HL-60/S4 (cell line): Measurements from ENCODE around the gene FZD10.

Experiments
- in situ Hi-C: fragments of 300-500 bp; cut with MboI; formaldehyde crosslinking; loops from 2 replicates; pipeline ENCODE4 v1.14.3; 2022; ENCODE audit warnings: low sequenced_read_pairs

FZD10 gene

DNA sequence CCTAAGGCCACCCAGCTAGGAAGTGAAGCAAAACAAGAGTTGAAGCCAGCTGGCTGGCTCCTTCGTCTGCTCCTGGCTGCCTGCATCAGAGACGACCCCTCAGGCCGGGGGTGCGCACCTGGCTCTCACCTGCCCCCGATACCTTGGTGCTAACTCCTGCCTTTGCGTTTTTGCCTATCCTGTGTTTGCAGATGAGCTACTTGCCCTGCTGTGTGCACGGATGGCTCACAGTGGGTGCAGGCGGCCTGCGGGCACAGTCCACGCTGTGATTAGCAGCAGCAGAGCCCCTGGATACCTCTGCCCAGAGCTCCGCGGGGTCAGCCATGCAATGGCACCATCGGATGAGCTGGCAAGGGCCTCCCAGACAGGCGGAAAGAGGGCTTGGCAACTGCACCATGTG lies 31.2 kb upstream of the FZD10 start:
- in situ Hi-C loops: no loop called here

DNA sequence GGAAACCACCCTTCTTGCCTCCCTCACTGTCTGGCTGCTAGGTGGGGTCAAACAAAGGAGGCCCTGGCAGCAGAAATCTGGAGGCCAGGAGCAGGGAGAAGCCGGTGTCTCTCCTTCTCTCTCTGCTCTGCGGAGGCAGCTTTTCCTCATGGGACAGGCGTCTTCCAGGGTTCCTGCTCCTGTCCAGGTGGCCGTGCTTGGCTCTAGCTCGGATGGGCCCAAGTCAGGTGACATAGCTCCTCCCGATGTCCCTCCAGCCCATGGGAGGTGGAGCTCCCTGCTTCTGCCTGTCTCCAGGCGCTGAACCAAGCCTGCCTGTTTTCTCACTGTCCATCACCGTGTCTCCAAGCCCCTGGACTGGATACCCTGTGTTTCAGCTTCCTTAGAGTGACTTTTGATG lies 30.5 kb upstream of the FZD10 start:
- in situ Hi-C loops: no loop called here

DNA sequence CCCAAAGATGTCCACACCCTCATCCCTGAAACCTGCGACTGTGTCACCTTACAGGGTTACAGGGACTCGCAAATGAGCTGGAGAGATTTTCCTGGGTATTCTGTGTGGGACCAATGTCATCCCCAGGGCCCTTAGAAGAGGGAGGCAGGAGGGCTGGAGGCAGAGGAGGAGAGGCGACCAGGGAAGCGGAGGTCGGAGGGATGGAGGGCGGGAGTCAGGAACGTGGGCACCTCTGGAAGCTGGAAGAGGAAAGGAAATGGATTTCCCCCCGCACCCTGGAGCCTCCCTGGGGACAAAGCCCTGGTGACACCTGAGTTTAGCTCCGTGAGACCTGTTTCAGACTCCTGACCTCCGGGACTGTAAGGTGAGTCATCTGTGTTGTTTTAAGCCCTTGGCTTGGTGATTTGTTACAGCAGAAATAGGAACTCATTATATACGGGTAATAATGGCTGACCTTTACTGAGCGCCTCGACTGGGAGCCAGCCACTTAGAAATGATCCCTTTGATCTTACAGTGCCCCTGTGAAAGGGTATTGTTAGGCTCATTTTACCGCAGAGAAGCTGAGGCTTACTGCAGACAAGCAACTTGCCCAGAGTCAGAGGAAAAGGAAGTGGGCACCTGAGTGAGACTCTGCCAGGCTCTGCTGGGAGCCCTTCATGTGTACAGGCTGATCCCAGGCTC lies 29.3 kb upstream of the FZD10 start:
- in situ Hi-C loops: no loop called here

DNA sequence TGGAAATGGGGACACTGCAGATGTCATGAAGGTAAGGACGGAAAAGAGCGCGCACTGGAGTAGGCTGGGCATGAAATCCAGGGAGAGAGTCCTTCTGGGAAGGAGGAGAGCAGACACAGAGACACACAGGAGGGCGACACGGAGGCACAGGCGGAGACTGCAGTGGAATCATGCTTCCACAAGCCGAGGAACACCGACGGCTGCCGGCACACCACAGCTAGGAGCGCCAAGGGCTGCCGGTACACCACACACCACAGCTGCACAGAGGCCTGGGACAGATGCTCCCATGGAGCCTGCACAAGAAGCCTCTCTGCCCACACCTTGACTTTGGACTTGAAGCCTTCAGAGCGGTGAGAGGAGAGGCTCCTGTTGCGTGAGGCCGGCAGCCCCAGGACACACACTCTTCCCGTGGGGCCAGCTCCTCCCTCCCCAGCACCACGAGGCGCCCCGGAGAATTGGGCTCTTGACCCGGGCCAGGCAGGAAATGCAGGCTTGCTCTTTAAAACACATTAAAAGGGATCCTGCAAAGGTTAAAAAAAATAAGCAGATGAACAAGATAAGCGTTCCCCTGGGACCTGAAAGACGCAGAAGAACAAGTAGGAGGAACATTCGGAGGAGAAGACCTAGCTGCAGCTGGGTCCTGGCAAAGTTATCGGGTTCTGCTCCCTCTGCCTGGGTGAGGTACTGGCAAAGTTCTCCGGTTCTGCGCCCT lies 28.3 kb upstream of the FZD10 start:
- in situ Hi-C loops: no loop called here

DNA sequence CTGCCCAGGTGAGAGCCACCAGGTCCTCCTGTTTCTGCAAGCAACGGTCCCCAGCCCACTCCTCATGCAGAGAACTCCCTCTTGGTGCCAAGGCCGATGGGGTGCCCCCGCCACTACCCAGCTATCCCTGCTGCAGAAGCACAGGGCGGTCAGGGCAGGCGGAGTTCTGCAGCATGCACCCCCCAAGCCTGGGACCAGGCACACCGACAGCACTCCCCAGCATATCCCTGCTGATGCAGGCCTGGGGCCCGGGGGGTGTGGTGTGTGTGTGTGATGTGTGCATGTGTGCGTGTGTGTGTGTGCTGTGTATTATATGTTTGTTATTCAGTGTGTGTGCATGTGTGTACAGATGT lies 27.7 kb upstream of the FZD10 start:
- in situ Hi-C loops: no loop called here

DNA sequence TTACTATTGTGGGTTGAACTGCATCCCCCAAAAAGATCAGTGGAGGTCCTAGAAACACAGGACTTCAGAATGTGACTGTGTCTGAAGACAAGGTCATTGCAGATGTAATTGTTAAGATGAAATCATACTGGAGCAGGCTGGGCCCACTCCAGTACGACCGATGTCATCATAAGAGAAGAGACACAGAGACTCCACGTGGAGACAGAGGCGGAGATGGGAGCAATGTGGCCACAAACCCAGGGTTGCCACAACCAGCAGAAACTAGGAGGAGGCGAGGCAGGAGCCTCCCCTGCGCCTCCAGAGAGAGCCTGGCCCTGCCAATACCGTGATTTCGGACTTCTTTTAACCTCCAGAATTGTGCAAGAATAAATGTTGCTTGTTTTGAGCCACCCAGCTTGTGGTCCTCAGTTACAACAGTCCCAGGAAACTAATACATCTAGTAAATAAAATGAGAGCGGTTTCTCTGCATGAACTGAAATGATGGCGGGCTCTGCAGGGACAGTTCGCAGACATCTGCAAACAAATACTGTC lies 25.7 kb upstream of the FZD10 start:
- in situ Hi-C loops: no loop called here

DNA sequence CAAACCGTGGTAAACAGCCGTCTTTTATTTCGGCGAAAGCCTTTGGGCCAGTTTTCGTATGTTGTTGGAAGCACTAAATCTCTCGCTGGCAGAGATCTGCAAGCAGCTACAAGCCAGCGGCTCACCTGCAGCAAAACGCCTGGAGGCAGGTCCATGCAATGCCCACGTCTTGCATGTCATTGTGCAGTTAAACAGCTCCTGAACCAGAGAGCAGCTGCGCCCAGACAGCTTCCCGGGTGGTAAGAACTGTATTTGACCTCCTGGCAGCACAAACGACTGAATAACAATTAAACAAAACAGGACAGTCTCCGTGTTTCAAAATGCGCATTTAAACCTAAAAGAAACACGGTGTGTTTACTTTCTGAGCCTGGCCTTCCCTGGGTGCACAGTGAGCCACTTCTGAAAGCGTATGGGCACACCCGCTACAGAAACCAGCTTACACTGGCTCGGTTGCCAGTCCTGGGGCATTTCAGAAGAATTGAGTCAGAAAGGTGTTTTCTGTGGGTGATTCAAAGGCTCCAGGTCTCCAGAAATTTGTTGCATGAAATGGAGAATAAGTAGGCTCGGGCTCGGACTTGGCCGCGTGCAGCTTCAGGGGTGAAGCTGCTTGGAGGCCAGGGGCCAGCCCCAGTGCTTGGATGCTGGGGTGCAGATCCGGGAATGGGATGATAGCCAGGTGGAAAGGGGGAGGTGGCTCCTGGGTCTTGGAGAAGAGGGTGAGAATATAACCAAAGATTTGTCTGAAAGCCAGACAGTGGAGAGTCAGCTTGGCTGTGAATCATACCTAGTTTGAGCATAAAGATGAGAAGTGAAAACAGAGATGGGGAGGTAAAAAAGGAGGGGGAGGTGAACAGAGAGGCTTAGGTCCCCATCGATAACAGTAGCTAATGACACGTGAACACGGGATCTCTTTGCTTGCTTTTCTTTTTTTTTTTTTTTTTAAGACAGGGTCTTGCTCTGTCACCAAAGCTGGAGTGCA lies 24.9 kb upstream of the FZD10 start:
- in situ Hi-C loops: no loop called here

DNA sequence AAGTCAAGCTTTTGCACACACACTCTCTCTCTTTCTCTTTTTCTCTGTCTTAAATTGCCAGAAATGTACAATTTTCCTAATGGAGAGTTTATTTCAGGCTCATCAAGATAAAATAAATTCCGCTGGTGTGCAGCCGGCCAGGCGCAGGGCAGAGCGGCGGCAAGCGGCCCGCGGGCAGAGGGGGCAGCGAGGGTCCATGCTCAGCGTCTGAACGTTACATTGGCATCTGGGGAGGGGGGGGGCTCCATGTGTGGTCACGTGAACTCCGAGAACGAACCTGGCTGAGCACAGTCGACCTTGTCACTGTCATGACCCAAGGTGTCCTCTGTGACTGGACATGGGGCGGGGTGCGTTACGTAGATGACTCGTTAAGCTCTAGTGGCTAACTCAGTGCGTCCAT lies 23.8 kb upstream of the FZD10 start:
- in situ Hi-C loops: no loop called here

DNA sequence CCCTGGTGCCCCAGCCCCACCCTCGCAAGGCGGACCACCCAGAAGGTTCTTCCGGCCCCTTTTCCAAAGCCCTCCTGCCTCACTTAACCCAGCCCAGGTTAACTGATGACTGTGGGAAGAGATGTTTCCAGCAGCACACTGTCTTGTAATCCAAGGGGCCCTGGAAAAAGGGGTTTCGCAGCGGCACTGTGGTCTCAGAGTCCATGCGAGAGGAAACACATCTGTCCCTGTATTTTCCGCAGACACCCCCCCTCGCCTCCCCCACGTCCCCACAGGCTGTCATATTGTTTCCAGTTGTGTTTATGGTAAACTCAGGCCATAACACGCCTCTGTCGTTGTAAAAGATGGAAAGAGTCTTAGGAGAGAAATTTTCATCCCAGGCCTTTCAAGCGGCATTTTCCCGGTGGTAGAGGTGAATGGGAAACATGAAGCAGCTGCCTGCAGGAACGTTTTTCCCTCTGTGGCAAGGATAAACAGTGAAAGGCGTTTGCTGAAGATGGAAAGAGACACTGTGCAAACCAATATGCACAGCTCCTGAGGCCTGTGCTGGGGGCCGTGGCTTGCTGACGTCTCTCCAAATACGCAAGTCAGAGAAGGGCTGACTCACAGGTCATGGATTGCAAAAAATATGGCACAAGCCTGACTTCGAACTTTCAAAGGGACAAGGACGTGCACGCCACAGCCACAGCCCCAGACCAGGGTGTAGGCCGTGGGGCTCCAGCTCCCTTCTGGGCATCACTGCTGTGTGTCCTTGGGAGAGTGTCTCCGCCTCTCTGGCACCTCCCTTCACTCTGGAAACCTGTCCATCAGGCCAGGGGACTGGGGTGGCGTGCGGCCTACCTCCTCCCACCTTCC lies 22.5 kb upstream of the FZD10 start:
- in situ Hi-C loops: no loop called here

DNA sequence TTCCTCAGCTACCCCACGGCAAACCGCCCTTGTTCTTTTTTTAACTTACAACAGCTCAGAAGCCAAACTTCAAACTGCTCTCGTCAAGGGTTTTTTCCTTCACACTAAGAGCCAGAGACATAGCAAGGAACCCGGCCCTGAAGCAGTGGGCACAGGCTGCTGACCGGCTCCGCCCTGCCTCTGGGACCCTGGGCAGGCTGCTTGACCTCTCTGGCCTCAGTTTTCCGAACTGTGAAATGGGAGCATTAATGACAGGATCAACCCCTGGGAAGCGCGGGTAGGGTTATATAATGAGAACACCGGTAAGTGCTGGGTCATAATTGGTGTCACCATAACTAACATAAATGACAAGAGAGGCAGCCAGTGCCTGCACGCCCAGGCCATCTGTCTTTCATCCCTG lies 21.2 kb upstream of the FZD10 start:
- in situ Hi-C loops: no loop called here

DNA sequence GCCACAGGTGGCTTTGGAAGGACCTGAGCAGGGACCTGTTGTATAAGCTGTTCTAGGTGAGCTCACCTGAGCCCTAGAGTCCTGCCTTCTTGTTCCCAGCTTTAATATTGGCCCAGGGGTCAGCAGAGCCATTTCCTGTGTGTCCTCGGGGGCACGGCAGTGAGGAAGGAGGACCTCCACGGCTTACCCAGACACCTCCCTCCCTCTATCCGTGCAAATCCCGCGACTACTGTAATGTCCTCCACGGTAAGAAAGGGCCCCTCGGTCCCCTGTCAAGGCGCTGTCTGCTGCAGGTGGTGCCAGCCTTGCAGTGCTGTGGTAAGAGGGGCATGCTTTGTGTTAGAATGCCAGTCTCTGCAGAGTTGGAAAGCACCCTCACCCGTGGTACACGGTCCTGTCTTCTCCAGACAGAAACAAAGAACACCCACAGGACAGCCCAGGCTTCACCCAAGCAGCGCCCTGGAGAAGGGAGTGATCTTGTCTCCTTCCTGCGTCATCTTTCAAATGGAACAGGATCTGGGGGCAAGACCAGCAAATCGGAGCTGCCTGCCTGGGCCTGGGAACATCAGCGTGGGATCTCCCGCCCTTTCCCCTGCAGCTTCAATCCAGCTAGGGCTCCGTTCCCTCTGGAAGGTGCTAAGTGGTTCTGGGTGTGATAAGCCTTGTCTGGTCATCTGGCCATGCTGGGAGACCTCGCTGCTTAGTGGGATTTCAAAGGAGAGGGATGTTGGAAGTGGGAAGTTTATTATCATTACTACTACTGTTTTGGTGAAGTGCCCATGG lies 20.2 kb upstream of the FZD10 start:
- in situ Hi-C loops: no loop called here

DNA sequence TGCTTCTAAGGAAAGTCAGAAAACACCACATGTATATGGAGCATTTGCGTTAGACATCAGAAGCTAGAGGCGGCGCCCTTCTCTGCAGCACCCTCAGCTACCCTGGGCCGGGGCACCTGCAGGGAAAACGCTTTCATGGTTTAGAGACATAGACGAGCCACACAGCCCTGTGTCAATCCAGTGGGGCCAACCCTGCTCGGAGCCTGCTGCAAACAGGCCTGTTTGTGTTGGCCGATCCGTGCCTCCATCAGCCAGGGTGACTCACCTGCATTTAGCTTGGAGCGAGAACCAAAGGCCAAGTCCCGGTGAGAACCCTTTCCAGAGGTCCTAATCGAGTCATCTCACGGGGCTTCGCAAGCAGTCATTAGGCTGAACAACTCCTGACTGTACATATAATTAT lies 19.5 kb upstream of the FZD10 start:
- in situ Hi-C loops: no loop called here

DNA sequence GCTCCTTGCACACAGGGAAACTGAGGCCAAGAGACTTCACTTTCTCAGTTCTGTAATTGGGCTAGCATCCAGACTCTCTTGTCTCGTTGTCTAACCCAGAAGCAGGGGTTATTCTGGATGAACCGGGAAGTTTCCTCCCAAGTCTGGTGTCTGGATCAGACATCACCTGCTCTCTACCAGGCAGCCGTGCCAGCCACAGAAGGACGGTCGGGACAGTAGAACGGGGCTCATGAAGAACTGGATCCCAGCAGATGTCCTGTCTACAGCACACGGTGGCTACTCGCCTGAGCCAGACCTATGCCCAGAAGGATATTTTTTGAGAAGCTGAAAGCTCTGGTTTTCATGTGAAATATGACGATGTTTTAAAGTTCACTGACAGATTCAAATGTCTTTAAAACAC lies 19.1 kb upstream of the FZD10 start:
- in situ Hi-C loops: no loop called here

DNA sequence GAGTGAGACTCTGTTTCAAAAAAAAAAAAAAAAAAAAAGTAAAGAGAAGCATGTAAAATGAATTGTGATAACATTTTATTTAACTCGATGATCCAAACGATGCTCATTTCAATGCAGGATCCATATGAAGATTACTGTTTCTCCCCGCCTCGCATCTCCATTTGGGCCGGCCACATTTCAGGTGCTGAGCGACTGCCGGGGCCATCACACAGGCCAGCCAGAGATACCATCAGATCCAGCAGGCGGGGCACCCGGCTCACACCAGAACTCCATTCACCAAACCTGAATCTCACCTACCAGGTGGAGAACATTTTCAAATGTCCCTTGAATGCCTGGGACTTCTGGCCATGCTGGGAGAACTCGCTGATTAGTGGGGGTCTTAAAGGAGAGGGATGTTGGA lies 18.0 kb upstream of the FZD10 start:
- in situ Hi-C loops: no loop called here

DNA sequence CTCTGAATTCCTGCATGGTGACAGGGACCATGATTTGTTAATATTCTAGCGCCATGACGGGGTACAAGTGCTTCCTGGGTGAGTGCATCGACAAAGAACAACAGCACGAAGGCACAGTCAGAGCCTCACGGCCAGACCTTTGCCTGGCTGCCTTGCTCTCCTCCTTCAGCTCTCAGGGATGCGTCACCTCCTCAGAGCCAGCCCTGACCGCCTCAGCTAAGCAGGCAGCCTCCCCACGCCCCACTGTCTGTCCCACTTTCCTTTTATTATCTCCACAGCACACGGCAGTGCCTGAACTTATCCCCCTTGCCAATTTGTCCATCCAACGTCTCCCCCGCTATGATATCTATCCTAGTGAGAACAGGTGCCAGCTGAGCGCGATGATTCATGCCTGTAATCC lies 16.5 kb upstream of the FZD10 start:
- in situ Hi-C loops: no loop called here

DNA sequence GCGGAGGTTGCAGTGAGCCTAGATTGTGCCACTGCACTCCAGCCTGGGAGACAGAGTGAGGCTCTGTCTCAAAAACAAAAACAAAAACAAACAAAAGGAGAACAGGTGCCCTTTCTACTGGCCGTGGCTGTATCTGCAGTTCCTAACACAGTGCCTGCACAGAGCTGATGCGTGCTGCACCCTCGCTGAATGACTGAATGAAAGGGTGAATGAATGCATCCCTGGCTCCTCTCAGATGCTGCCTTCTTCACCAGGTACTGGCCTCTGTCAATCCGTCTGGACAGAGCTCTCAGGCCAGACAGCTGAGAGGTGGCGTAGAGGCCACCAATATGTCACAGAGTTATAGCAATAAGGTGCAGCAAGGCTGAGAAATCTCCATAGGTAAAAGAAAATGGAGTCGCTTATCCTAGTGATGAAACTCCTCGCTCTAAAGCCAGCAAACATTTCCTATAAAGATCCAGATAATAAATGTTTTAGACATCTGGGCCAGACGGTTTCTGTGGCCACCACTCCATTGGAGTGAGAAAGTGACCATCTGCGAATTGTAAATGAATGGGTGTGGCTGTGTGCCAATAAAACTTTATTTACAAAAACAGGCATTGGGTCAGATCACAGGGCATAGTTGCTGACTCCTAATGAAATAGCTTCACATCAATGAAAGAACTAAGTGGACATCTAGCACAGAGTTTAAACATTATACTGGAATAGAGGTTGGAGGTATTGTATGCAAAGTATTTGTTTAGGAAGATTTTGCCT lies 15.9 kb upstream of the FZD10 start:
- in situ Hi-C loops: no loop called here

DNA sequence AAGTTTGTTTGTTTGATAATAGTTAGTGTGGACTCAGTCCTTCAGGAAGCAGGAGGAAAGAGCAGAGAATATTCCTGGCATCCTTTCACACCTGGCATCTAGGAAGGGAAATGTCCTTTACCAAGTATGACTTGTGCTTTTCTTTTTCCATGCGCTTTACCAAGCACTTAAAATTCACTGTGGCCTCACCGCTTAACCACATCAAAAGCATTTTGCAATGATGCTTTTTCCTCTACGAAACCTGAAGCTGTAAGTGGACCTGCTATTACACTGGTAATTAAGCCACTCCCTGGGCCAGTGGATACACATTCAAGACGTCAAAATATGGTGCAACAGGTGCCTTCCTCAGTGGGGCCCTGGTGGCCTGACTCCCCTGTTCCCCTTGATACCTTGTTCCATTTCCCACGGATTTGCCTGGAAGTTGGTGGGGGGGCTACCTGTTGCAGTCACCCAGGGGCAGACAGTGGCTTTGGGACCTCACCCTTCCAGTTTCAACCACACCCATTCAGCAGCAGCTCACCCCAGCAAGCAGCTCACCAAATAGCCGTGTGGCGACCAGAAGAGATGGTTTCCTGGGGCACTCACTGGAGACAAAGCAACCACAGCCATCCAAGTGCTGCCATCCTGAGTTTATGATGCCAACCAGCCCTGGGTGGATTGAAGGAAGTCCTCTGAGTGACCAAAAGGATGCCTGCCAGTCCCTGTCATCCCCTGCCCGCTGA lies 14.2 kb upstream of the FZD10 start:
- in situ Hi-C loops: no loop called here

DNA sequence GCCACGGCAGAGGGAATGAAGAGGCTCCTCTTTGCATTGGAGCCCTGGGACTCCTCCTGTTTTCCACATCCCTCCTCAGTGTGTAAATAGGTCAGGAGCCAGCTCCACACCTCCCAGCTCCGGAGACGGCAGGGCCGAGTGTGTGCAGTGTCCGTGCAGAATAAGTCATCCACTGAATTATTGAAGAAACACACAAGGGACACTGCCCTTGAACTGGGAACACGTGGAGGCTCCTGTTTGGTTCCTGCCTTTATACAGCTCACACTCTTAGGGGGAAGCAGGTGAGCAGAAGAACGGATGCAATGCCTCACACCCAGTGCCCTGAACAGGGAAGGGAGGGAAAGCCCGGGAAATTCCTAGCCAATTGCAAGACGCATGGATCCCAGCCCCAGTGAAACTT lies 10.4 kb upstream of the FZD10 start:
- in situ Hi-C loops: no loop called here
